ENCODE results near the gene SIL1. TPM values are rescaled to one million over a fixed set of nuclear protein-coding genes. Genes with fewer than 3 reads are reported as not detected.

The SIL1 gene
- total RNA-seq, 4 donors from 2014 or later = 41.4 to 63.1 (median 52.8) TPM

- H3K27ac ChIP-seq = no peak overlapping the region
- no peak overlapping the region for H3K4me3 ChIP-seq
- DNase-seq (ENCODE audit: low spot score in 2 of 2) = no peak
- no peaks in the 10 kb centered on the region for H3K9me3 ChIP-seq
- 57 to 63% methylated on average over 2 of the region's 2 CpGs for WGBS, 2 donors
- no peak for TF ChIP-seq CTCF (IDR thresholded peaks at IDR 0.05)
- no peak for TF ChIP-seq POLR2A (IDR thresholded peaks at IDR 0.05)
- no peak for TF ChIP-seq EP300 (IDR thresholded peaks at IDR 0.05)
- no peaks in the 10 kb centered on the region for H3K27me3 ChIP-seq
- peaks cover 0 to 15% (median 2%) of the 10 kb centered on the region in 4 donors for H3K4me1 ChIP-seq
- no peaks in the 10 kb centered on the region for H3K36me3 ChIP-seq
Measured at GRCh38 chr5:139212906-139213305, 14.7 kb upstream of the SIL1 start.

- peaks cover 0 to 15% (median 2%) of the 10 kb centered on the region in 4 donors for H3K4me1 ChIP-seq
- 44 to 45% methylated on average over 3 of the region's 3 CpGs for WGBS, 2 donors
- H3K27ac ChIP-seq = no peak overlapping the region
- H3K4me3 ChIP-seq = no peak overlapping the region
- TF ChIP-seq CTCF (IDR thresholded peaks at IDR 0.05) (no peak), POLR2A (IDR thresholded peaks at IDR 0.05) (no peak), EP300 (IDR thresholded peaks at IDR 0.05) (no peak)
- H3K9me3 ChIP-seq = no peaks in the 10 kb centered on the region
- H3K27me3 ChIP-seq = no peaks in the 10 kb centered on the region
- DNase-seq (ENCODE audit: low spot score in 2 of 2) = no peak
- H3K36me3 ChIP-seq = no peaks in the 10 kb centered on the region
Measured at GRCh38 chr5:139212486-139212885, 14.3 kb upstream of the SIL1 start.

GRCh38 chr5:139210585-139210984, 12.4 kb upstream of the SIL1 start:
- no peak for TF ChIP-seq EP300 (IDR thresholded peaks at IDR 0.05)
- TF ChIP-seq CTCF (IDR thresholded peaks at IDR 0.05) = no peak
- TF ChIP-seq POLR2A (IDR thresholded peaks at IDR 0.05) = no peak
- no peak overlapping the region for H3K4me3 ChIP-seq
- no peaks in the 10 kb centered on the region for H3K27me3 ChIP-seq
- H3K36me3 ChIP-seq = no peaks in the 10 kb centered on the region
- no peaks in the 10 kb centered on the region for H3K9me3 ChIP-seq
- 80 to 81% methylated on average over 3 to 4 of the region's 4 CpGs for WGBS, 2 donors
- no peak overlapping the region for H3K27ac ChIP-seq
- peaks cover 0 to 15% (median 2%) of the 10 kb centered on the region in 4 donors for H3K4me1 ChIP-seq
- DNase-seq (ENCODE audit: low spot score in 2 of 2) = no peak

- no peak overlapping the region for H3K4me3 ChIP-seq
- H3K4me1 ChIP-seq = peaks cover 0 to 3% (median 1%) of the 10 kb centered on the region in 4 donors
- no peak overlapping the region for H3K27ac ChIP-seq
- H3K27me3 ChIP-seq = no peaks in the 10 kb centered on the region
- 90 to 92% methylated on average over 3 of the region's 3 CpGs for WGBS, 2 donors
- no peaks in the 10 kb centered on the region for H3K36me3 ChIP-seq
- TF ChIP-seq CTCF (IDR thresholded peaks at IDR 0.05) (no peak), EP300 (IDR thresholded peaks at IDR 0.05) (no peak), POLR2A (IDR thresholded peaks at IDR 0.05) (no peak)
- no peaks in the 10 kb centered on the region for H3K9me3 ChIP-seq
- DNase-seq (ENCODE audit: low spot score in 2 of 2) = no peak
Measured at GRCh38 chr5:139207297-139208000, 9.3 kb upstream of the SIL1 start.

- WGBS, 2 donors = 89 to 98% methylated on average over 2 of the region's 2 CpGs
- Histone ChIP-seq H3K27ac (no peak overlapping the region), H3K36me3 (no peaks in the 10 kb centered on the region), H3K9me3 (no peaks in the 10 kb centered on the region), H3K27me3 (no peaks in the 10 kb centered on the region), H3K4me3 (no peak overlapping the region), H3K4me1 (no peaks in the 10 kb centered on the region)
- TF ChIP-seq POLR2A (IDR thresholded peaks at IDR 0.05) (no peak), CTCF (IDR thresholded peaks at IDR 0.05) (no peak), EP300 (IDR thresholded peaks at IDR 0.05) (no peak)
- no peak for DNase-seq (ENCODE audit: low spot score in 2 of 2)
Measured at GRCh38 chr5:139205586-139205985, 7.4 kb upstream of the SIL1 start.
